Kidney (tissue), 14 donors: Measurements from ENCODE around the gene JMJD1C. TPM values are rescaled to one million over a fixed set of nuclear protein-coding genes. Genes with fewer than 3 reads are reported as not detected.

ENCODE experiments used
- DNase-seq, 5 donors: peaks; one replicate each; pipeline ENCODE4 v3.0.0-alpha.2; 2013 to 2020
- FAIRE-seq: peaks from 2 replicates; lab custom pipeline; 2012; peaks lifted over from hg19 to GRCh38; lab: Jason Lieb, UNC
- H3K27ac ChIP-seq, 2 donors: one replicate each; pipeline ENCODE4 v1.7.0; 2013; ENCODE audit warnings: low read depth in 2 of 2, low read length in 2 of 2, inconsistent platforms in 1 of 2
- H3K27me3 ChIP-seq: one replicate; pipeline ENCODE4 v1.7.1; 2013; ENCODE audit warnings: low read length, inconsistent platforms; ENCODE audit not compliant: control insufficient read depth, insufficient read depth
- H3K36me3 ChIP-seq, 3 donors: one replicate each; pipeline versions ENCODE4 v1.7.0 to v1.7.1; 2013; ENCODE audit warnings: low read length in 3 of 3, control low read depth in 1 of 3, inconsistent platforms in 1 of 3; ENCODE audit not compliant: insufficient read depth in 3 of 3, control insufficient read depth in 2 of 3
- H3K4me1 ChIP-seq, 3 donors: one replicate each; pipeline versions ENCODE4 v1.7.0 to v1.7.1; 2013; ENCODE audit warnings: low read length in 3 of 3, inconsistent platforms in 1 of 3, low read depth in 1 of 3; ENCODE audit not compliant: control insufficient read depth in 2 of 3, insufficient read depth in 2 of 3
- H3K4me3 ChIP-seq, 3 donors: one replicate each; pipeline versions ENCODE4 v1.7.0 to v1.8.1; 2013; ENCODE audit warnings: low read length in 3 of 3, control low read depth in 1 of 3, inconsistent platforms in 1 of 3
- H3K9ac ChIP-seq, 3 donors: one replicate each; pipeline versions ENCODE4 v1.7.0 to v1.7.1; 2013; ENCODE audit warnings: low read length in 3 of 3, control low read depth in 1 of 3, inconsistent platforms in 1 of 3
- H3K9me3 ChIP-seq, 3 donors: one replicate each; pipeline versions ENCODE4 v1.7.0 to v1.7.1; 2013; ENCODE audit warnings: low read length in 3 of 3, control low read depth in 1 of 3, inconsistent platforms in 1 of 3; ENCODE audit not compliant: control insufficient read depth in 2 of 3, insufficient read depth in 1 of 3
- CTCF ChIP-seq: IDR thresholded peaks from 3 replicates; pipeline ENCODE4 v1.5.1; 2012; ENCODE audit warnings: mild to moderate bottlenecking, moderate library complexity, borderline replicate concordance; ENCODE audit not compliant: insufficient read depth; ENCODE audit errors: extremely low read depth
- intact Hi-C: fragments of 100-400 bp; cut with DNase I; formaldehyde crosslinking; loops from one replicate; pipeline ENCODE4 v1.11.1; 2022
- polyA plus RNA-seq: library from polyadenylated mRNA; stranded (reverse); fragments of 350-450 nt; fragmentation: Illumina TruSeq; extraction: RNeasy Lipid Tissue Mini Kit (QIAGEN cat#74804); gene quantifications from one replicate; pipeline ENCODE4 v1.2.3, GENCODE V29; 2014; ENCODE audit warnings: low read depth, low replicate concordance; ENCODE audit not compliant: insufficient read depth
- total RNA-seq: library from RNA; stranded (reverse); fragmentation: NEBNext Ultra II Directional; extraction: Animal tissue kit (Norgen Biotek cat#: 25700); gene quantifications from one replicate; pipeline ENCODE4 v1.2.1, GENCODE V29; 2021
- donor health status: control.
- donor health status: control.
- donor health status: control.
- donor health status: control.
- donor health status: control.
- donor health status: DM: yes; HTN: yes; CAD: no.
- donor health status: Normal renal cell carcinoma (clear cell type).

The JMJD1C gene
- total and polyA plus RNA-seq, 2 donors from 2014 or later, result 18.9 to 92.9 TPM

- intact Hi-C loops, result no loop called here
- no peaks in the 10 kb centered on the region for H3K4me1 ChIP-seq
- no peak overlapping the region for H3K9ac ChIP-seq
- H3K36me3 ChIP-seq, result no peaks in the 10 kb centered on the region
- H3K4me3 ChIP-seq, result no peak overlapping the region
- FAIRE-seq (no peak), DNase-seq (no peak)
- no peaks in the 10 kb centered on the region for H3K27me3 ChIP-seq
- no peak overlapping the region for H3K27ac ChIP-seq
- no peak for TF ChIP-seq CTCF
- no peaks in the 10 kb centered on the region for H3K9me3 ChIP-seq
Measured at GRCh38 chr10:63229161-63229560, 236.6 kb downstream of the JMJD1C start.

- TF ChIP-seq CTCF, result no peak
- Histone ChIP-seq H3K36me3 (no peaks in the 10 kb centered on the region), H3K4me1 (no peaks in the 10 kb centered on the region), H3K9me3 (no peaks in the 10 kb centered on the region), H3K9ac (no peak overlapping the region), H3K4me3 (no peak overlapping the region), H3K27ac (no peak overlapping the region), H3K27me3 (no peaks in the 10 kb centered on the region)
- FAIRE-seq (no peak), DNase-seq (no peak)
- intact Hi-C loops, result no loop called here
Measured at GRCh38 chr10:63228237-63228636, 237.5 kb downstream of the JMJD1C start.

- no peaks in the 10 kb centered on the region for H3K27me3 ChIP-seq
- TF ChIP-seq CTCF, result no peak
- H3K9ac ChIP-seq, result no peak overlapping the region
- no peak overlapping the region for H3K4me3 ChIP-seq
- DNase-seq (no peak), FAIRE-seq (no peak)
- intact Hi-C loops, result no loop called here
- H3K4me1 ChIP-seq, result no peaks in the 10 kb centered on the region
- no peaks in the 10 kb centered on the region for H3K9me3 ChIP-seq
- H3K36me3 ChIP-seq, result no peaks in the 10 kb centered on the region
- H3K27ac ChIP-seq, result no peak overlapping the region
Measured at GRCh38 chr10:63227207-63227895, 238.4 kb downstream of the JMJD1C start.
